HG03025 (cell line): ENCODE measurements around the gene PPM1D.
"Not testable (repeated sequence)": the region's sequence is repeated elsewhere in the genome, so short reads cannot be mapped to it uniquely, and the experiment has no call there.

Experiments
- ATAC-seq: cut with Tn5 transposase; IDR thresholded peaks from one replicate; pipeline ENCODE4 v1.9.1; 2021; ENCODE audit warnings: mild to moderate bottlenecking, moderate library complexity; ENCODE audit not compliant: unreplicated experiment, low FRiP score

Gene PPM1D

GRCh38 chr17:60592750-60593149, 7.2 kb upstream of the PPM1D start:
- ATAC-seq, result no peak

- ATAC-seq, result not testable (repeated sequence)
Observed at GRCh38 chr17:60593441-60594036, 6.5 kb upstream of the PPM1D start.

GRCh38 chr17:60594170-60594569, 5.8 kb upstream of the PPM1D start:
- not testable (repeated sequence) for ATAC-seq

GRCh38 chr17:60594734-60595133, 5.3 kb upstream of the PPM1D start:
- ATAC-seq, result no peak

- ATAC-seq, result no peak
Observed at GRCh38 chr17:60597297-60597696, 2.7 kb upstream of the PPM1D start.

- ATAC-seq, result no peak
Observed at GRCh38 chr17:60598001-60598736, 1.8 kb upstream of the PPM1D start.

- no peak for ATAC-seq
Observed at GRCh38 chr17:60599220-60599619, 773 bp upstream of the PPM1D start.

- peak; percentile 26 for ATAC-seq
Observed at GRCh38 chr17:60600490-60601446, 775 bp downstream of the PPM1D start.

- ATAC-seq, result no peak
Observed at GRCh38 chr17:60601447-60602384, 1.7 kb downstream of the PPM1D start.

- no peak for ATAC-seq
Observed at GRCh38 chr17:60602385-60602742, 2.4 kb downstream of the PPM1D start.

GRCh38 chr17:60602871-60603270, 2.9 kb downstream of the PPM1D start:
- no peak for ATAC-seq

GRCh38 chr17:60603477-60603876, 3.5 kb downstream of the PPM1D start:
- ATAC-seq, result not testable (repeated sequence)

- no peak for ATAC-seq
Observed at GRCh38 chr17:60604686-60605334, 4.8 kb downstream of the PPM1D start.

GRCh38 chr17:60606036-60606435, 6.0 kb downstream of the PPM1D start:
- no peak for ATAC-seq

- no peak for ATAC-seq
Observed at GRCh38 chr17:60610473-60610872, 10.5 kb downstream of the PPM1D start.

GRCh38 chr17:60611321-60611720, 11.3 kb downstream of the PPM1D start:
- not testable (repeated sequence) for ATAC-seq

- ATAC-seq, result no peak
Observed at GRCh38 chr17:60613325-60613724, 13.3 kb downstream of the PPM1D start.

- not testable (repeated sequence) for ATAC-seq
Observed at GRCh38 chr17:60613796-60614195, 13.8 kb downstream of the PPM1D start.

- ATAC-seq, result not testable (repeated sequence)
Observed at GRCh38 chr17:60614247-60614646, 14.3 kb downstream of the PPM1D start.

GRCh38 chr17:60615108-60615507, 15.1 kb downstream of the PPM1D start:
- ATAC-seq, result no peak
